ENCODE data around the gene ANKRD13D.
"Not testable (repeated sequence)": the region's sequence is repeated elsewhere in the genome, so short reads cannot be mapped to it uniquely, and the experiment has no call there.

Gene ANKRD13D

DNA sequence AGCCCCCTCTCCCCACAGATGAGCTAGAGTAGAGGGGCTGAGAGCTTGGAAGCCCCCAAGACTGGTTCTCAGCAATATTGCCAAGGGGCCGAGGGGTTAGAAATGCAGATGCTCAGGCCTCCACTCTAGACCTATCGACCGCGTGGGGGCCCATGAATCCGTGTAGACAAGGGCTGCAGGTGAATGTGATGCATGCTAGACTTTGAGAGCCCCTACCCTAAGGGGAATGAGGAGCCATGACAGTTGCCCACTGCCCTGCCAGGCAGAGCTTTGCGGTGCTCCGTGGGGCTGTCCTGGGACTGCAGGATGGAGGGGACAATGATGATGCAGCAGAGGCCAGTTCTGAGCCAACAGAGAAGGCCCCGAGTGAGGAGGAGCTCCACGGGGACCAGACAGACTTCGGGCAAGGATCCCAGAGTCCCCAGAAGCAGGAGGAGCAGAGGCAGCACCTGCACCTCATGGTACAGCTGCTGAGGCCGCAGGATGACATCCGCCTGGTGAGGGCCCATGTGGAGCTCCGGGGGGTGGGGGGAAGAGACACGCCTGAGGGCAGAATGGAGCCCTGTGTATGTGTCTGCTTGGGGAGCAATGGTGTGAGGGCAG is 15.5 kb downstream of the ANKRD13D start:
- peak; percentile 58 for DNase-seq

DNA sequence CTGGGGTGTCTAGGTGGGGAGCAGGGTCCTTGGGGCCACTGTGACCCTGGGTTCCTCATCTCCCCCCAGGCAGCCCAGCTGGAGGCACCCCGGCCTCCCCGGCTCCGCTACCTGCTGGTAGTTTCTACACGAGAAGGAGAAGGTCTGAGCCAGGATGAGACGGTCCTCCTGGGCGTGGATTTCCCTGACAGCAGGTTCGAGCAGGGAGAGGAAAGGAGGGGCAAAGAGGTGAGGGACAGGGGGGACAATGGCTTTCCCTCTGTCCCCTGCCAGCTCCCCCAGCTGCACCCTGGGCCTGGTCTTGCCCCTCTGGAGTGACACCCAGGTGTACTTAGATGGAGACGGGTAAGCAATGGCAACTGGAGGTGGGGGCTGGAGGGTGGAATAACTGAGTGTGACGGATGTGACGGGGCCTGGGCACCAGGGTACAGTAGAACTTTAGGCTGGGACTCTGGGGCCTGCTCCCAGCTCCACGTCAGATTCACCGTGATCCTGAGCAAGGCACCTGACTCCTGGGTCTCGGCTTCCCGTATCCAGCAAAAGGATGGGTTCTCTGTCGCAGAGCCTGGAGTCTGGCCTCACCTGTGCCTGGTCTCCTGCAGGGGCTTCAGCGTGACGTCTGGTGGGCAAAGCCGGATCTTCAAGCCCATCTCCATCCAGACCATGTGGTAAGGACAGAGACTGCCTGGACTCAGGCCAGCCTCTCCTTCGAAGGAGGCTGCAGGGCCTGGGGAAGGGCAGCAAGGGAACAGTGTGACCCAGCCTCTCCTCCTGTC is 17.9 kb downstream of the ANKRD13D start:
- no peak for DNase-seq

DNA sequence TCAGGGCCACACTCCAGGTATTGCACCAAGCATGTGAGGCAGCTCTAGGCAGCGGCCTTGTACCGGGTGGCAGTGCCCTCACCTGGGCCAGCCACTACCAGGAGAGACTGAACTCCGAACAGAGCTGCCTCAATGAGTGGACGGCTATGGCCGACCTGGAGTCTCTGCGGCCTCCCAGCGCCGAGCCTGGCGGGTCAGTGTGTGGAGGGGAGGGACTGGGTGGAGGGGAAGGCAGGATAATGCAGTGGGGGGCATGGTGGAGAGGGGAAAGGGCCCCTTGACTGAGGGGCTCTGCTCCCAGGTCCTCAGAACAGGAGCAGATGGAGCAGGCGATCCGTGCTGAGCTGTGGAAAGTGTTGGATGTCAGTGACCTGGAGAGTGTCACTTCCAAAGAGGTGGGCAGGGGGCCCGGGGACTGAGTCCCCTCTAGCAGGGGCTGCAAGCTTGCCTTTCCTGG is 18.5 kb downstream of the ANKRD13D start:
- DNase-seq, result no peak

DNA sequence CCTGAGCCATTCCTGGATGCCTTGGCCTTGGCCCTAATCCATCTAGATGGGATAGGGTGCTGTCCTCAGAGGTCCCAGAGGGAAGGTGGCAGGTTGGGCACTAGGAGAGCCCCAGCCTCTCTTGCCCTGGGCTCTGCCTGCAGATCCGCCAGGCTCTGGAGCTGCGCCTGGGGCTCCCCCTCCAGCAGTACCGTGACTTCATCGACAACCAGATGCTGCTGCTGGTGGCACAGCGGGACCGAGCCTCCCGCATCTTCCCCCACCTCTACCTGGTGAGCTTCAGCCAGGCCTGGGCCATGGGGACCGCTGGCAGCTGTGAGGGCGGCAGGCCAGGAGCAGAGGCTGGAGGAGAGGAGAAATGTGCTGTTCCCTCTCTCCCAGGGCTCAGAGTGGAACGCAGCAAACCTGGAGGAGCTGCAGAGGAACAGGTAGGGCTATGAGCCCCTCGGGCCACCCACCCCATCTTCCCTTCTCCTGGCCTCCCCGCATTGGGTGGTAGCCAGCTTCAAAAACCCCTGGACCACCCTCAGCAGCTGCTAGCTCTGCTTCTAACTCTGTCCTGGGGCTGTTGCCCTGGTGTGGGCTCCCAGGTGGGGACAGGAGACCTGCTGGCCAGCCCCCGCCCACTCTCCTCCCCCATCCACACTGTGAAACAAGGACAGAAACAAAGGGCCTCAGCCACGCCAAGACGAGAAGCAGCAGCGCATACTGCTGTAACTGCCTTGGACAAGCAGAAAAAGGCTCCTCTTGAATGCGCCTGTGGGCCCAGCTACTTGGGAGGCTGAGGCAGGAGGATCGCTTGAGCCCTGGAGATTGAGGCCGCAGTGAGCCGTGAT is 19.1 kb downstream of the ANKRD13D start:
- DNase-seq, result no peak

DNA sequence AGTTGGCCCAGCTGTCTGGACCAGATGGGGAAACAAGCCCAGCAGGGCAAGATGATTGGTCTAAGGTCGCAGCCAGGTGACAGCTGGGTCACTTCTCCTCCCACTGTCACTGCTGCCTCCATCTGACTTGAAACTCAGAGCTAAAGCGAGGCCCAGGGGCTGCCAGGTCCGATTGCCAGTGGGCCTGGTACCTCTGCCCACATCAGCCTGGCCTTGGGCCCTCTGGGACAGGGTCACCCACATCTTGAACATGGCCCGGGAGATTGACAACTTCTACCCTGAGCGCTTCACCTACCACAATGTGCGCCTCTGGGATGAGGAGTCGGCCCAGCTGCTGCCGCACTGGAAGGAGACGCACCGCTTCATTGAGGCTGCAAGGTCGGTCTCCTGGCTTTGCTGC is 20.1 kb downstream of the ANKRD13D start:
- no peak for DNase-seq

DNA sequence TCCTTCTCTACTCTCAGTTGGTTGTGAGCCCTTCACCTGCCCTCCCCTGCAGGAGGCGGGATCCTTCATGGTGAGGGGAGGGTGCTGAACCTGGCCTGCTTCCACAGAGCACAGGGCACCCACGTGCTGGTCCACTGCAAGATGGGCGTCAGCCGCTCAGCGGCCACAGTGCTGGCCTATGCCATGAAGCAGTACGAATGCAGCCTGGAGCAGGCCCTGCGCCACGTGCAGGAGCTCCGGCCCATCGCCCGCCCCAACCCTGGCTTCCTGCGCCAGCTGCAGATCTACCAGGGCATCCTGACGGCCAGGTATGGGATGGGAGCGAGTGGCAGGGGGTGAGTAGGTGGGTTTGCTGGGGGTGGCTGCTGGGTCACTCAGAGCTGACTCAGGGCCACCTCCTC is 20.6 kb downstream of the ANKRD13D start:
- no peak for DNase-seq

DNA sequence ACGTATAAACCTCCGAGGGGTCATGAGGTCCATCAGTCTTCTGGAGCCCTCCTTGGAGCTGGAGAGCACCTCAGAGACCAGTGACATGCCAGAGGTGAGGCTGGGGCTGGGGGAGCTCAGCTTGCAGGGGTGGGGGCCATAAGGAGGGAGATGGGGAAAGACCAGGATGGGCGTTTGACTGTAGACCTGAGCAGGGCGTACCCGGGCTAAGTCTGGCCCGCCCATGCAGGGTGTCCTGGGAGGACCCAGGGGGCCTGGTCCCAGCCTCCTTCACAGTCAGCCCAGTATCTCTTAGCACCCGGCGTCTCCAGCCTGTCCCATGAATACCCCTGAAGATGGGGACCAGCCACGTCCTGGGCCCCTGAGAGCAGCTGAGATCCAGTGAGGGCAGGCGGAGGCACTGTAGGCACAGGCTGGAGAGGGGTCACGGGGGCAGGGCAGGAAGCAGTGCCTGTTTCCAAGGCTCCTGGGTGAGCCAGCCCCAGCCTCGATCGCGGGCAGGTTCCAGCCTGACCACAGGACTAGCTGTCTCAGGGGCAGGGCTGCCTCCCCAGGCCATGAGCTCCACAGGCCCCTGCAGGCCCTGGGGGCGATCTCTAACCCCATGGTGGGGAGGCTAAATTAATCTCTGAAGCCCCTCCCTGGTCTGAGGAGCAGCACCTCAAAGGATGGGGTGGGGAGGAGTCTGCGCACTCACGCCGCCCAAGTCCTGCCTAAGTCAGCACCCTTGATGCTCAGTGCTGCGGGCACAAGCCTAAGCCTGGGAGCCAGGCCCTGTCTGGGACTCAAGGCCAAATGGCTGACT is 21.3 kb downstream of the ANKRD13D start:
- DNase-seq, result no peak

DNA sequence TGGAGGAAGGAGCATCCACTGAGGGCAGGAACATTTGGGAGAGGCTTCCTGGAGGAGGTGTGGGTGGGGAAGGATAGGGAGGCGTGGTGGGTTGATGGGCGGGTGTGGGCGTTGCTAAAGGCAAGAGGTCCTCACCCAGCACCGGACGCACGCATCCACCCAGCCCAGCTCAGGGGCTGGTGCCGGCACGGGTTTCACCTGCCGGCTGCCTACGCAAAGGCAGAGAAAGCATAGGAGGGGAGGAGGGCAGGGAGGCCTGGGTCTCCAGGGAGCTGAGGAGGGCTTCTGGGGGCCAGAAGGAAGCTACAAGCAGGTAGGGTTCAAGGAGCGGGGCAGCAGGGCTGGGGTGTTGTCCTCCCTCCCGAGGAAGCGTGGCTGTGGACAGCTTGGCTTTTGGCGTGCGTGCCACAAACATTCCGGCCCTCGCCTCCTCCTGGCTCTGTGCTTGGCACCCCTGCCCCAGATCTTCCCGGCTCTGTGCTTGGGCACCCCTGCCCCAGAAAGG is 22.0 kb downstream of the ANKRD13D start:
- DNase-seq, result no peak

DNA sequence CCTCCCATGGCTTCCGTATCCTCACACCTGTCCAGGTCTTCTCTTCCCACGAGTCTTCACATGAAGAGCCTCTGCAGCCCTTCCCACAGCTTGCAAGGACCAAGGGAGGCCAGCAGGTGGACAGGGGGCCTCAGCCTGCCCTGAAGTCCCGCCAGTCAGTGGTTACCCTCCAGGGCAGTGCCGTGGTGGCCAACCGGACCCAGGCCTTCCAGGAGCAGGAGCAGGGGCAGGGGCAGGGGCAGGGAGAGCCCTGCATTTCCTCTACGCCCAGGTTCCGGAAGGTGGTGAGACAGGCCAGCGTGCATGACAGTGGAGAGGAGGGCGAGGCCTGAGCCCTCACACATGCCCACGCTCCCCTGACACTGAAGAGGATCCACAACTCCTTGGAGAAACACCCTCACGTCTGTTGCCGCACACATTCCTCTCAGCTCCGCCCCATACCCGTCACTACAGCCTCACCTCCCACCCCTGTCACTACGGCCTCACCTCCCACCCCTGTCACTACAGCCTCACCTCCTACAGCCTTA is 22.5 kb downstream of the ANKRD13D start:
- DNase-seq, result no peak

DNA sequence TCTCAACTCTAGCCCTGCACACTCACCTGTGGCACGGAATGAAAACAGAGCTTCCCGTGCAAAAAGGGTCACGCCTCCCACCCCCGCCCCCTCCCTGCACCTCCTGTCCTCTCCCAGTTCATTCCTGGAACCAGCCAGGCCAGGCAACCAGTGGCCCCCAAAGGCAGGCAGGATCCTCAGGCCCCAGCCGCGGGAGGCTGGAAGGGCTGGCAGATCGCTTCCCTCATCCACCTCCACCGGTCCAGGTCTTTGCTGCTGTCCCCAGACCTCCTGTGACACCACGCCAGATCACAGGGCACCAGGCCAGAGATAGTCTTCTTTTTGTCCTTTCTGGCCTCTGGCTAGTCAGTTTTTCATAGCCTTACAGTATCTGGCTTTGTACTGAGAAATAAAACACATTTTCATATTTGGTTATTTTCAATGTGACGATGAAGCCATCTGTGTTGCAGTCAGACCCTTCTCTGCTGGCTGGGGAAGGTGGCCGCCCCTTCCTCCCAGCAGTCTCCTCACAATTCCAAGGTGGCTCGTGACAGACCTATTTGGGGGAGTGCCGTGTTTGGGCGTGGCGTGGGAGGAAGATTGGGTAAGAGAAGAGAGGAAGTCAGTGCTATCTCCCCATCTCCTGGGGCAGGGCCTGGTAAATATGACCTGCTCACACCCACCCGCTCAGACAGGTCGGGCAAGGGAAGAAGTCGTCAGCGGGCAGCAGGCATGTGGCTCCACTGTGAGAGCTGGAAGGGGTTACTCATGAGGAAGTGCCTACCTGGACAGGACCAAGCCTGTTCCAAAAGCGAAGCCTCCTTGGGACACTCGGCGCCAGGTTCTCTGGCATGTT is 23.3 kb downstream of the ANKRD13D start:
- DNase-seq, result no peak

DNA sequence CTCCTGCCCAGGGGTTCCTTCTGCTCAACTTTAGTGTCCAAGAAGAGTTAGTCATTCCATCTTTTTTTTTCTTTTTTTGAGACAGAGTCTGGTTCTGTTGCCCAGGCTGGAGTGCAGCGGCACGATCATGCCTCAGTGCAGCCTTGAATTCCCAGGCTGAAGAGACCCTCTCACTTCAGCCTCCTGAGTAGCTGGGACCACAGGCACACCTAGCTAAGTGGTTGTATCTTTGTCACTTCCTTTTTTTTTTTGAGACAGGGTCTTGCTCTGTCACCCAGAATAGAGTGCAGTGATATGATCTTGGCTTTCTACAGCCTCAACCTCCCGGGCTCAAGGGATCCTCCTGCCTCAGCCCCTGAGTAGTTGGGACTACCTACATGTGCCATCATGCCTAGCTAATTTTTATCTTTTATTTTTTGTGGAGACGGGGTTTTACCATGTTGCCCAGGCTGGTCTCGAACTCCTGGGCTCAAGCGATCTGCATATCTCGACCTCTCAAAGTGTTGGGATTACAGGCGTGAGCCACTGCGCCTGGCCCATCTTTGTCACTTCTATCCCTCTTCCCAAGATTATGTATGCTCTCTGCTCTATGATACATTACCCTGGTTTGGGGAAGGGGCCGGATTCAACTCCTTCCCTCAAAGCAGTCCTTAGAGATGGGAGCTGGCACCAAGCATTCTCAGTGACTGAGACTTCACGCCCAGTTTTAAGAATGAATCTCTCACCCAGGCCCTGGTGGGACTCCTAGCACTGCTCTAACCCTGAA is 24.2 kb downstream of the ANKRD13D start:
- no peak for DNase-seq

DNA sequence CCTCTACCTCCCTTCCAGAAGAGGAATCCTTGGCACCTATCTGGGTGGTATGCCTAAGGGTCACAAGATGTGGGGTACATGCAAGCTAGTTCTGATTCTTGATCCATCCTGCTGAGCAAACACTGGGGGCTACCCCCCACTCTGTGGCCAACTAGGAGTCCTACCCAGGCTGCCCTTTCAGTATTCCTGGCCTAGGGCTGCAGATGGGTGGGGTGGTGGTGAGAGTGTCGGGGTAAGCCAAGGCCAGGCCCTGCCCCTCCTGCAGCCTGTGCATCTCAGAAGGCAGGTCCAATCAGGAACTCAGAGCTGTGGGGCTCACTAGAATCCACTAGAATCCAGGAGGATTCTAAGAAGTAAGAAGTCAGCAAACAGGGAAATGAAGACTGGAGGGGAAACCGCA is 25.1 kb downstream of the ANKRD13D start:
- no peak for DNase-seq

DNA sequence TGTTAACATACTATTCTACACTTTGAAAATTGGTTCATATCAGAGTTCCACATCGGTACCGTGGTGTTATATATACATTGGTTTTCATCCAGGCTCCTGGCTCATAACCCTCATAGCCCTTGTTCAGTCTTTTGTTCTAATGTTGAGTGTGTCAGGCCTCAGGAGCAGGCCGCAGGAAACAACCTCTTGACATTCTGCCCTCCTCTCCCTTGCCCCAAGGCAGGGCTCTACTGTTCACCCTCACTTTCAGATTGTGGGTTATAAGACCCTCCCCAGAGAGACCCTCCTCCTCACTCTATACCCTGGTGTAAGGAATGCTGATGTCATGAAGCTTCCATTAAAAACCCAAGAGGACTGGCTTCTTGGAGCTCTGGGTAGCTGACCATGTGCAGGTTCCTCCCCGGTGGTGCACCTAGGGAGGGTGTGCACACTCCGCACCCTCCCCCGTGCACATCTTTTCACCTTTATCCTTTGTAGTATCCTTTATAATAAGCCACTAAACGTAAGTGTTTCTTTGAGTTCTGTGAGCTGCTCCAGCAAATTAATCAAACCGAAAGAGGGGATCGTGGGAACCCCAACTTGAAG is 26.3 kb downstream of the ANKRD13D start:
- DNase-seq, result no peak

DNA sequence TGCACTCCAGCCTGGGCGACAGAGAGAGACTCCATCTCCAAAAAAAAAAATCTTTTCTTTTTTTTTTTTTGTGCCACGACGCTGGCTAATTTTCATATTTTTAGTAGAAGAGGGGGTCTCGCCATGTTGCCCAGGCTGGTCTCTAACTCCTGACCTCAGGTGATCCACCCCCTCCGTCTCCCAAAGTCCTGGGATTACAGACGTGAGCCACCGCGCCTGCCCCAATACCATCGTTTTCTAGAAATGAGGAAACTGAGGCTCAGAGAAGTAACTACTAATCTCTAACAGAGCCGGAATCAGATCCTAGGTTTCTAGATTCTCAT is 27.7 kb downstream of the ANKRD13D start:
- no peak for DNase-seq

DNA sequence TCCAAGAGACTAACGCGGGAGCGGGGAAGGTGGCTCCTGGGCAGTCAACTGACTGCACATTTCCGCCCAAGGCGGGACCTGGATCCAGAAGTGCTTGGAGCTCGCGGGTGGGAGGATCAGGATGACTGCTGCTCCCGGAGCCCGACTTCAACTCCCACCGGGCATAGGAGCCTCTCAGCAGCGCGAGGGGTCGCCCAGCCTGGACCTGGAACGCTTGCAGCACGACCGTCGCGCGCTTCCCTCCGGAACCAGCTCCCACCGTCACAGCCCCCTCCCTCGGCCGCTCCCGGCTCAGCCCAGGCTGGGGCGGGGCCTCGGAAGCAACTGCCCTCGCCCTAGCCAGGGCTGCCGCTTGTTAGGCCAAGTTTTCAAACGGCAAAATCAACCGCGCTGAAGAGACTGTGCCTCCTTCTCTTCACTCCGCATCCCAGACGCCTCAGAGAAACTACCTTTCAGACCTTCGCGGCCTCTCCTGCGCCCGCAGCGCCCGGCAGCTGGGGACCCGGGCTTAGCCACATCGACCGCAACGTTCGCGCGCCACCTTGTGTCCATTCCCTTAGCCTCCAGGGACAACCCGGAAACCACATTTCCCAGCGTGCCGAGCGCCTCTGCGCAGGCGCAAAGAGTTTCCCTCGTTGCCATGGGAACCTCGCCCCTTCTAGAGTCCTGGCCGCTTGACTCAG is 28.2 kb downstream of the ANKRD13D start:
- DNase-seq, result peak; percentile 100

DNA sequence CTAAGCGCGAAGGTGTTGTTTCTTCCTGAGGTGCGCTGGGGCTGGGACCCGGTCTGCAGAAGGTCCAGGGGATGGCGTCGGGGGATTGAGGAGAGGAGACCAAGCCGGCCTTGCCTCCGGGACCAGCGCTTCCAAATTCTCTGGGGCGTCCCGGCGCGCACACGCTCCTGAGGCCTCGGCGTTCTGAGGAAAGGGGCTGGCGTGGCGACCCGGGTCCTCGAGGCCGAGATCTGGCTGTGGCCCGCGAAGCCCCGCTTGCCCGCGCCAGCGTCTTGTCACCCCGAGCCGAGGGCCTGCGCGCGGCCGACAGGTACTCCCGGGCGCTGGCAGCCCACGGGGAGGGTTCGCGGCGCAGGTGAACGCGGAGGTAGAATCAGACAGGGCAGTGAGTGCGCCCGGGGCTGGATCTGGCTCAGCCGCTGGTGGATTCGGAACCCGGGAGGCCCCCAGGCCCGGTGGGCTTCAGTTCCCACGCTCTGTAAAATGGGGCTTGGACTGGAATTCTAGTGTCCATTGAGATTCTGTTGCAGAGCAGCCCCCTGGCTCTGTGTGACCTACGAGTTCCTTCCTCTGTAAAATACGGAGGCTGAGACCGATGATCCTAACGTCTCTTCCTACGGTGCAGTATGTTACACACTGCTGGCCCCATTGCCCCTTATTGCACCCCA is 28.9 kb downstream of the ANKRD13D start:
- no peak for DNase-seq

DNA sequence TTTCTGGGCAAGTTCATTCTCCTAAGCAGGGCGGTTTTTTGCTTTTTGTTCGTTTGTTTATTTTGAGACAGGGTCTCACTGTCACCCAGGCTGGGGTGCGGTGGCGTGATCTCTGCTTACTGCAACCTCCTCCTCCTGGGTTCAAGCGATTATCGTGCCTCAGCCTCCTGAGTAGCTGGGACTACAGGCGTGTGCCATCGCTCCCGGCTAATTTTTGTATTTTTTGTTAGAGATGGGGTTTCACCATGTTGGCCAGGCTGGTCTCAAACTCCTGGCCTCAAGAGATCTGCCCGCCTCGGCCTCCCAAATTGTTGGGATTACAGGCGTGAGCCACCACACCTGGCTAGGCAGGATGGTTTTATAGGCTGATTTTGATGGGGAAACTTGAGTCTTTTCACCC is 29.8 kb downstream of the ANKRD13D start:
- not testable (repeated sequence) for DNase-seq

DNA sequence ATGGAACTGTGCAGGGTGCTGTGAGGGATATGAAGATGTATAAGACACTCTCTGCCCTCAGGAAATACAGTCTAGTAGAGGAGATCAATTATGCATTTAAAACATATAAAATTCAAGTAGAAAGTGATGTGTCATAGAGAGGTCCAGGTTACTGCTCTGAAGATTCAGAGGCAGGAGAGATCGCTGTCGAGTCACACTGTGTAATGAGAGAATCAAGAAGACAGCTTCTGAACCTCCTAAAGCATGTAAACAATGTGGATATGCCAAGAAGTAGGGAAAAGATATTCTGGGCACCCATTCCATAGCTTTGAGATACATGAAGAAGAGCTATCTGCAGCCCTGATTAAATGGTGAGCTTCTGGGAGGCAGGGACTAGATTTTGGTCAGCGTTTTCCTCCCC is 30.9 kb downstream of the ANKRD13D start:
- DNase-seq, result no peak

DNA sequence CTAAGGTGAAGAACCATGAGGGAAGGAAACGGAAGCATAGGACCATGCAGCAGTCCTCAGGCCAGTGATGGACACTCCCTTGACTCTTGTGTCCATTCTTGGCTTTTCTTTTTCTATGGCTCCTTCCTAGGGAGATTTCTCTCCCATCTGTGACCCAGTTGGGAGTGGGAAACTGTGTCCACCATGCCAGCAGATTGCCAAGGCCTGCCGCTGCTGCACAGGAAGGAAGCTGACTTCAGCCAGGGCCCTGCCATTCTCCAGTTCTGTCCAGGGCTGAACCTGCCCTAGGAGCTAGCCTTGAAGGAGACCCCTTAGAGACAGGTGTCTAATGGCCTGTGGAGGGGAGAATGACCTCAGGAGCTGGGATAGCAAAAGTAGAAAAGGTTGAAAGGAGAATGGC is 31.6 kb downstream of the ANKRD13D start:
- no peak for DNase-seq

Measured in activated CD8-positive, alpha-beta memory T cell treated with anti-CD3 and anti-CD28 coated beads for 24 hours (primary cell).